Caco-2 (cell line): ENCODE results near the gene PXK. TPM values are rescaled to one million over a fixed set of nuclear protein-coding genes. Genes with fewer than 3 reads are reported as not detected.
A peak's percentile ranks its signal among the peaks of the same experiment; 100 is the strongest.

Source experiments
- BruUV-seq: library from RNA; stranded (reverse); fragments of 400-500 nt; replicated peaks from 2 replicates; lab custom pipeline; 2021; lab: Mats Ljungman, UMichigan
- CTCF ChIA-PET: fragments of 300-600 bp; sonication (Branson Sonifier 250); formaldehyde crosslinking; loops from one replicate; lab custom pipeline; 2022; ENCODE audit warnings: antibody characterized with exemption; lab: Charles Lee
- POLR2A ChIA-PET: fragments of 300-600 bp; sonication (Branson Sonifier 250); formaldehyde crosslinking; loops from one replicate; lab custom pipeline; 2022; ENCODE audit warnings: antibody characterized with exemption; lab: Charles Lee
- DNase-seq, 2 experiments: peaks; one replicate each; pipeline versions ENCODE4 v3.0.0 to v3.0.0-alpha.2; 2020 to 2022
- H3K27me3 ChIP-seq: replicated peaks from 2 replicates; pipeline ENCODE4 v1.6.0; 2011; ENCODE audit warnings: low read length; ENCODE audit not compliant: control insufficient read depth, insufficient read depth
- H3K36me3 ChIP-seq: 2 replicates; pipeline ENCODE4 v1.5.1; 2011; ENCODE audit warnings: low read length; ENCODE audit not compliant: control insufficient read depth, insufficient read depth
- H3K4me1 ChIP-seq: fragments of 250-450 bp; sonication (Bioruptor Pico); 2 replicates; pipeline ENCODE4 v1.5.1; 2020; ENCODE audit warnings: mild to moderate bottlenecking
- H3K4me3 ChIP-seq: 2 replicates; pipeline ENCODE4 v1.5.1; 2011; ENCODE audit warnings: low read depth, mild to moderate bottlenecking, control low read depth, low read length
- H3K9me3 ChIP-seq: fragments of 250-450 bp; sonication (Bioruptor Pico); 2 replicates; pipeline ENCODE4 v1.5.1; 2020; ENCODE audit warnings: mild to moderate bottlenecking, moderate library complexity
- H3K27ac Mint-ChIP-seq: one replicate; pipeline ENCODE4 v1.8.0; 2022; ENCODE audit warnings: mixed read lengths; ENCODE audit not compliant: unreplicated experiment
- H3K27me3 Mint-ChIP-seq: one replicate; pipeline ENCODE4 v1.8.0; 2022; ENCODE audit warnings: mixed read lengths; ENCODE audit not compliant: insufficient read depth, unreplicated experiment
- H3K36me3 Mint-ChIP-seq: one replicate; pipeline ENCODE4 v1.8.0; 2022; ENCODE audit warnings: mild to moderate bottlenecking, mixed read lengths; ENCODE audit not compliant: insufficient read depth, unreplicated experiment
- H3K4me1 Mint-ChIP-seq: one replicate; pipeline ENCODE4 v1.8.0; 2022; ENCODE audit warnings: low read depth, mixed read lengths; ENCODE audit not compliant: unreplicated experiment
- H3K4me3 Mint-ChIP-seq: one replicate; pipeline ENCODE4 v1.8.0; 2022; ENCODE audit warnings: mild to moderate bottlenecking, moderate library complexity, mixed read lengths; ENCODE audit not compliant: unreplicated experiment
- H3K9me3 Mint-ChIP-seq: one replicate; pipeline ENCODE4 v1.8.0; 2022; ENCODE audit warnings: mixed read lengths; ENCODE audit not compliant: unreplicated experiment
- intact Hi-C: fragments of 100-400 bp; cut with micrococcal nuclease; formaldehyde crosslinking; loops from one replicate; pipeline ENCODE4 v1.10.0; 2022; ENCODE audit not compliant: unreplicated experiment
- total RNA-seq: library from RNA; stranded (reverse); gene quantifications from 2 replicates; pipeline ENCODE4 v1.2.3, GENCODE V29; 2022
- TF ChIP-seq, protein P1 (sequence below), 2 experiments: fragments of 200-600 bp in 1 of 2; IDR thresholded peaks; 1 replicate in 1 of 2; 2 replicates in 1 of 2; pipeline versions ENCODE4 v1.5.1 to v1.8.0; 2011 to 2022; ENCODE audit warnings: antibody characterized with exemption in 1 of 2, control low read depth in 1 of 2, inconsistent platforms in 1 of 2, low read depth in 1 of 2, low read length in 1 of 2, mild to moderate bottlenecking in 1 of 2, moderate library complexity in 1 of 2; ENCODE audit not compliant: insufficient read depth in 1 of 2, severe bottlenecking in 1 of 2, unreplicated experiment in 1 of 2

Gene PXK
- total RNA-seq, 1 experiment from 2014 or later: 9.1 TPM

DNA sequence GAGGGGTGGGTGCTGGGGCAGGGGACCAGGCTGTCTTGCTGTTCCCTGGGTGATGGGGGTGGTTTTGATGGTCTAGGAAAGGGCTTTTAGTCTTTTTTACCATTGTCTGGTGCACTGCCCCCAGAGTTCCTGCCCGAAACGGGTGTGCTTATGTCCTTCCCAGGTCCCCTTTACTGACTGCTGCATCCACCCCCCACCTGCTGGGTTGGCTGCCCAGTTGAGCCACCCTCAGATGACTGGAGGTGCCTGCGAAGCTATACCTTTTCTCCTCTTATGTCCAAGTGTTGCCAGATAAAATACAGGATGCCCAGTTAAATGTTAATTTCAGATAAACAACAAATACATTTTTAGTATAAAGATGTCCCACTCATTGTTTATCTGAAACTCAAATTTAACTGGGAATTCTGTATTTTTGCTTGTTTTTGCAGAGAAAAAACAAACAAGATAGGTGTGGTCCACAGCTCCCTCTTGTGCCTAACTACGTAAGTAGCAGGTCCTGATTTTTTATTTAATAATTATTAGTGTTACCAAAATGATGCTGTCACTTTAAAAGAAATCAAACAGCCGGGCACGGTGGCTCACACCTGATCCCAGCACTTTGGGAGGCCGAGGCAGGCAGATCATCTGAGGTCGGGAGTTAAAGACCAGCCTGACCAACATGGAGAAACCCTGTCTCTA is 32.7 kb upstream of the PXK start:
- POLR2A ChIA-PET: no interaction called here
- H3K27me3 ChIP-seq: no peaks in the 10 kb centered on the region
- TF ChIP-seq, protein P1, sequence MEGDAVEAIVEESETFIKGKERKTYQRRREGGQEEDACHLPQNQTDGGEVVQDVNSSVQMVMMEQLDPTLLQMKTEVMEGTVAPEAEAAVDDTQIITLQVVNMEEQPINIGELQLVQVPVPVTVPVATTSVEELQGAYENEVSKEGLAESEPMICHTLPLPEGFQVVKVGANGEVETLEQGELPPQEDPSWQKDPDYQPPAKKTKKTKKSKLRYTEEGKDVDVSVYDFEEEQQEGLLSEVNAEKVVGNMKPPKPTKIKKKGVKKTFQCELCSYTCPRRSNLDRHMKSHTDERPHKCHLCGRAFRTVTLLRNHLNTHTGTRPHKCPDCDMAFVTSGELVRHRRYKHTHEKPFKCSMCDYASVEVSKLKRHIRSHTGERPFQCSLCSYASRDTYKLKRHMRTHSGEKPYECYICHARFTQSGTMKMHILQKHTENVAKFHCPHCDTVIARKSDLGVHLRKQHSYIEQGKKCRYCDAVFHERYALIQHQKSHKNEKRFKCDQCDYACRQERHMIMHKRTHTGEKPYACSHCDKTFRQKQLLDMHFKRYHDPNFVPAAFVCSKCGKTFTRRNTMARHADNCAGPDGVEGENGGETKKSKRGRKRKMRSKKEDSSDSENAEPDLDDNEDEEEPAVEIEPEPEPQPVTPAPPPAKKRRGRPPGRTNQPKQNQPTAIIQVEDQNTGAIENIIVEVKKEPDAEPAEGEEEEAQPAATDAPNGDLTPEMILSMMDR (IDR thresholded peaks at IDR 0.05; ENCODE audit: insufficient read depth in 1 of 2, low read depth in 1 of 2, low read length in 1 of 2, severe bottlenecking in 1 of 2, unreplicated experiment in 1 of 2): peak; percentile 30 to 69
- H3K9me3 Mint-ChIP-seq: no peaks in the 10 kb centered on the region
- DNase-seq: peak in 1 of 2 experiments; percentile 17
- H3K4me1 Mint-ChIP-seq: no peaks in the 10 kb centered on the region
- H3K36me3 Mint-ChIP-seq: no peaks in the 10 kb centered on the region
- H3K36me3 ChIP-seq: no peaks in the 10 kb centered on the region
- H3K27me3 Mint-ChIP-seq: no peaks in the 10 kb centered on the region
- intact Hi-C loops: loop anchor here (1.0 kb wide), 2 partner anchors 83 to 113 kb away; no protein-coding TSS in a partner anchor
- CTCF ChIA-PET: interaction anchor here (0.6 to 2.4 kb wide), 12 partner anchors 29 to 313 kb away, joined by 3 to 41 read pairs (median 4); partner anchors contain the start of genes ABHD6 and FLNB
- no peak overlapping the region for H3K4me3 ChIP-seq
- peaks cover 3% of the 10 kb centered on the region; the same call in 1 of the 2 replicates for H3K9me3 ChIP-seq
- H3K4me3 Mint-ChIP-seq: no peak overlapping the region
- no peaks in the 10 kb centered on the region for H3K4me1 ChIP-seq
- no TSS peak for BruUV-seq
- no peak overlapping the region for H3K27ac Mint-ChIP-seq

DNA sequence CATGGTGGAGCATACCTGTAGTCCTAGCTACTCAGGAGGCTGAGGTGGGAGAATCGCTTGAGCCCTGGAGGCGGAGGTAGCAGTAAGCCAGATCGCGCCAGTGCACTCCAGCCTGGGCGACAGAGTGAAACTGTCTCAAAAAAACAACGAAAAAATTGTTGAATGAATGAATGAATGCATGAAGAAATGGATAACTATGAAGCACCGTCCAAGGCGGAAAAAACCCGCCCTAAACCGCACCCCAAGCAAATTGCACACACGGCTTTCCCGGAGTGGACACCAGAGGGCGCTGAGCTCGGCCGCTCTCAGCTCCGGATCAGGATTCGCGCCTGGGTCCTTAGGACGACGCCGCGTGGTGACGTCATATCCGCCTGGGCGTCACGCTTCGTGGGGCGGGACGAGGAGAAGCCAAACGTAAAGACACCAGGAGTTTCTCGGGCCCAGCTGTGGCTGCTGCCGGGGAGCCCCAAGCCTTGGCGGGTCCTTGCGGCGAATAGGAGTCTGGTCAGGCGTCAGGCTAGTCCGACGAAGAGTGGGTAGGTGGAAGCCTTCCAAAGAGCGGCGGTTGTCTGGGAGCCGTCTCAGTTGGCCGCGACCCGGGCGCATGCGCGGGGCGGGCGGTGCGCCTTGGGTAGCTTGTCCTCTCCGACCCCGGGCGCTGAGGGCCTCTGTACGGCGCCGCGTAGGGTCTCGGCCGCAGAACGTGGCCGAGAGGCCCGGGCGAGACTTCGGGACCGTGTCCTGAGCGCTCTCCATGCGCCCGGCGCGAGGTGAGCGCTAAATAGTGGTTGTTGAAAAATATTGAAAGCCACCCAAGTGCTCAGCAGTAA is 26.6 kb upstream of the PXK start, which contains the start of the genes HTD2 and RPP14:
TSS of gene HTD2 (plus strand) at position 639 of the 830 bp plus-strand sequence. CDS start 11,094 bp downstream, outside the sequence.
TSS of gene RPP14 (plus strand) at position 364 of the 830 bp plus-strand sequence. CDS start 4,085 bp downstream, outside the sequence.
- no peaks in the 10 kb centered on the region for H3K9me3 Mint-ChIP-seq
- Histone ChIP-seq H3K4me1 (0 out of 2 replicates have a peak, but pooled peaks cover 10% of the 10 kb centered on the region), H3K27me3 (no peaks in the 10 kb centered on the region), H3K4me3 (peak within 1 kb of the TSS; percentile 54), H3K36me3 (peaks cover 2% of the 10 kb centered on the region; the same call in 1 of the 2 replicates), H3K9me3 (peaks cover 3% of the 10 kb centered on the region; the same call in 1 of the 2 replicates)
- H3K27me3 Mint-ChIP-seq: no peaks in the 10 kb centered on the region
- peak; percentile 96 to 97 for DNase-seq
- H3K4me1 Mint-ChIP-seq: peaks cover 7% of the 10 kb centered on the region
- H3K36me3 Mint-ChIP-seq: peaks cover 41% of the 10 kb centered on the region
- H3K4me3 Mint-ChIP-seq: peak within 1 kb of the TSS; percentile 99
- TF ChIP-seq, protein P1 (IDR thresholded peaks at IDR 0.05; ENCODE audit: insufficient read depth in 1 of 2, low read depth in 1 of 2, low read length in 1 of 2, severe bottlenecking in 1 of 2, unreplicated experiment in 1 of 2): peak; percentile 74 to 92
- H3K27ac Mint-ChIP-seq: peak within 1 kb of the TSS; percentile 99
- ChIA-PET POLR2A (interaction anchor here (0.5 to 1.4 kb wide), 12 partner anchors 19 to 708 kb away, joined by 3 to 6 read pairs (median 4); partner anchors contain the start of gene ARF4), CTCF (interaction anchor here (0.6 to 2.5 kb wide), 25 partner anchors 10 to 1132 kb away, joined by 3 to 34 read pairs (median 4); partner anchors contain the start of genes ABHD6, FLNB and PXK)
- intact Hi-C loops: loop anchor here (2.0 kb wide), 3 partner anchors 57 to 227 kb away; partner anchors contain the start of gene ABHD6
- BruUV-seq: TSS peak; percentile 57
